HEK293 (cell line): ENCODE results near the gene ST6GALNAC1.

Experiments used
- MZF1 ChIP-seq: fragments of 450-650 bp; formaldehyde crosslinking; IDR thresholded peaks from 2 replicates; pipeline ENCODE4 v1.5.1; 2017; ENCODE audit warnings: missing biosample characterization, missing genetic modification characterization, borderline replicate concordance
- SALL2 ChIP-seq: fragments of 450-650 bp; formaldehyde crosslinking; IDR thresholded peaks from 2 replicates; pipeline ENCODE4 v1.5.0; 2017; ENCODE audit warnings: missing biosample characterization, mild to moderate bottlenecking, missing genetic modification characterization, borderline replicate concordance
- ZNF24 ChIP-seq: fragments of 450-650 bp; formaldehyde crosslinking; IDR thresholded peaks from 2 replicates; pipeline ENCODE4 v1.5.1; 2016; ENCODE audit warnings: missing biosample characterization, missing genetic modification characterization
- ZNF292 ChIP-seq: fragments of 450-650 bp; formaldehyde crosslinking; IDR thresholded peaks from 2 replicates; pipeline ENCODE4 v1.5.1; 2016; ENCODE audit warnings: low read depth, missing biosample characterization, missing genetic modification characterization, borderline replicate concordance
- ZNF416 ChIP-seq: fragments of 450-650 bp; formaldehyde crosslinking; IDR thresholded peaks from 2 replicates; pipeline ENCODE4 v1.5.1; 2016; ENCODE audit warnings: missing biosample characterization, missing genetic modification characterization
- ZNF548 ChIP-seq: fragments of 450-650 bp; formaldehyde crosslinking; IDR thresholded peaks from 2 replicates; pipeline ENCODE4 v1.5.1; 2016; ENCODE audit warnings: missing biosample characterization, missing genetic modification characterization
- TF ChIP-seq, protein P1 (sequence below): fragments of 450-650 bp; formaldehyde crosslinking; IDR thresholded peaks from 2 replicates; pipeline ENCODE4 v1.5.1; 2016; ENCODE audit warnings: missing biosample characterization, missing genetic modification characterization
- TF ChIP-seq, protein P2 (sequence below): fragments of 450-650 bp; formaldehyde crosslinking; IDR thresholded peaks from 2 replicates; pipeline ENCODE4 v1.5.1; 2016; ENCODE audit warnings: missing biosample characterization, missing genetic modification characterization
- TF ChIP-seq, protein P3 (sequence below): fragments of 450-650 bp; formaldehyde crosslinking; IDR thresholded peaks from 2 replicates; pipeline ENCODE4 v1.5.1; 2016; ENCODE audit warnings: missing biosample characterization, missing genetic modification characterization
- TF ChIP-seq, protein P4 (sequence below): fragments of 450-650 bp; formaldehyde crosslinking; IDR thresholded peaks from 2 replicates; pipeline ENCODE4 v1.5.1; 2016; ENCODE audit warnings: missing biosample characterization, missing genetic modification characterization, low read depth

DNA sequence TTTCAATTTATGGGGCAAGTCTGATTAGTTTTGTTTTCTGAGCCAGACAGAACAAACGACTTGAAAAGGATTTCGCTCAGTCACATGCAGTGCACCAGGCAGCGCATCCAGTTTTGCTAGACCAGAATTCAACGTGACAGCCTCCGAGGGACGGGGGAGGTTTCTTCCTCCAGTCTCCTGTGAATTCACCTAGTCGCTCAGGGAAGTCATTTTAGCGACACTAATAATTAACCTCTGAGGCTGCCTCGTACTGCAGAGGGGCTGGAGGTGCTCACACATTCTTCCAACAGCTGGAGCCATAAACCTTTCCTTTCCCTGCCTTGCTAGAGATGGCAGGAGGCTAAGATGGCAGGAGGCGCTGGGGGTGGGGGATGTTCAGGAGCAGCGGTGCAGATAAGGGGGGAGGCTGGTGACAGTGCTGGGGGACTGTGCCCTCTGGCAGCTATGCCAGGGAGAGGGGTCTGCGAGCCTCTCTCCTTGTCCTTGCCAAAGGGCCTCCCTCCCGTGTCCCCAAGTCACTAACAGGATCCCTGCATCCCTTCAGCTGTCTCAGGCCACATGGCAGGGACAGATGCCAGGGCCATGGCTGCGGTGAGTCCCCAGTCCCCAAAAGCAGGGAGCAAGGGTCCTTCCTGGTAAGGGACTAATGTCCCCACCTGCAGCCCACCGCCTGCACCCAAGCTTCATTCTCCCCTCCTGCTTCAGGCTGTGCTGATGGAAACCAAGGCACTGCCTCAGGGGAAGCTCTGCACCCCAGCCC lies 43.2 kb upstream of the ST6GALNAC1 start:
- no peak for TF ChIP-seq ZNF24 (tag by site-specific recombination)
- TF ChIP-seq, protein P1, sequence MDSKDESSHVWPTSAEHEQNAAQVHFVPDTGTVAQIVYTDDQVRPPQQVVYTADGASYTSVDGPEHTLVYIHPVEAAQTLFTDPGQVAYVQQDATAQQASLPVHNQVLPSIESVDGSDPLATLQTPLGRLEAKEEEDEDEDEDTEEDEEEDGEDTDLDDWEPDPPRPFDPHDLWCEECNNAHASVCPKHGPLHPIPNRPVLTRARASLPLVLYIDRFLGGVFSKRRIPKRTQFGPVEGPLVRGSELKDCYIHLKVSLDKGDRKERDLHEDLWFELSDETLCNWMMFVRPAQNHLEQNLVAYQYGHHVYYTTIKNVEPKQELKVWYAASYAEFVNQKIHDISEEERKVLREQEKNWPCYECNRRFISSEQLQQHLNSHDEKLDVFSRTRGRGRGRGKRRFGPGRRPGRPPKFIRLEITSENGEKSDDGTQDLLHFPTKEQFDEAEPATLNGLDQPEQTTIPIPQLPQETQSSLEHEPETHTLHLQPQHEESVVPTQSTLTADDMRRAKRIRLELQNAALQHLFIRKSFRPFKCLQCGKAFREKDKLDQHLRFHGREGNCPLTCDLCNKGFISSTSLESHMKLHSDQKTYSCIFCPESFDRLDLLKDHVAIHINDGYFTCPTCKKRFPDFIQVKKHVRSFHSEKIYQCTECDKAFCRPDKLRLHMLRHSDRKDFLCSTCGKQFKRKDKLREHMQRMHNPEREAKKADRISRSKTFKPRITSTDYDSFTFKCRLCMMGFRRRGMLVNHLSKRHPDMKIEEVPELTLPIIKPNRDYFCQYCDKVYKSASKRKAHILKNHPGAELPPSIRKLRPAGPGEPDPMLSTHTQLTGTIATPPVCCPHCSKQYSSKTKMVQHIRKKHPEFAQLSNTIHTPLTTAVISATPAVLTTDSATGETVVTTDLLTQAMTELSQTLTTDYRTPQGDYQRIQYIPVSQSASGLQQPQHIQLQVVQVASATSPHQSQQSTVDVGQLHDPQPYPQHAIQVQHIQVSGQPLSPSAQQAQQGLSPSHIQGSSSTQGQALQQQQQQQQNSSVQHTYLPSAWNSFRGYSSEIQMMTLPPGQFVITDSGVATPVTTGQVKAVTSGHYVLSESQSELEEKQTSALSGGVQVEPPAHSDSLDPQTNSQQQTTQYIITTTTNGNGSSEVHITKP (tag by site-specific recombination), result no peak
- TF ChIP-seq, protein P2, sequence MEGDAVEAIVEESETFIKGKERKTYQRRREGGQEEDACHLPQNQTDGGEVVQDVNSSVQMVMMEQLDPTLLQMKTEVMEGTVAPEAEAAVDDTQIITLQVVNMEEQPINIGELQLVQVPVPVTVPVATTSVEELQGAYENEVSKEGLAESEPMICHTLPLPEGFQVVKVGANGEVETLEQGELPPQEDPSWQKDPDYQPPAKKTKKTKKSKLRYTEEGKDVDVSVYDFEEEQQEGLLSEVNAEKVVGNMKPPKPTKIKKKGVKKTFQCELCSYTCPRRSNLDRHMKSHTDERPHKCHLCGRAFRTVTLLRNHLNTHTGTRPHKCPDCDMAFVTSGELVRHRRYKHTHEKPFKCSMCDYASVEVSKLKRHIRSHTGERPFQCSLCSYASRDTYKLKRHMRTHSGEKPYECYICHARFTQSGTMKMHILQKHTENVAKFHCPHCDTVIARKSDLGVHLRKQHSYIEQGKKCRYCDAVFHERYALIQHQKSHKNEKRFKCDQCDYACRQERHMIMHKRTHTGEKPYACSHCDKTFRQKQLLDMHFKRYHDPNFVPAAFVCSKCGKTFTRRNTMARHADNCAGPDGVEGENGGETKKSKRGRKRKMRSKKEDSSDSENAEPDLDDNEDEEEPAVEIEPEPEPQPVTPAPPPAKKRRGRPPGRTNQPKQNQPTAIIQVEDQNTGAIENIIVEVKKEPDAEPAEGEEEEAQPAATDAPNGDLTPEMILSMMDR (tag by site-specific recombination), result no peak
- TF ChIP-seq ZNF292 (tag by site-specific recombination), result no peak
- no peak for TF ChIP-seq ZNF416 (tag by site-specific recombination)
- TF ChIP-seq SALL2 (tag by site-specific recombination), result no peak
- TF ChIP-seq ZNF548 (tag by site-specific recombination), result no peak
- no peak for TF ChIP-seq MZF1 (tag by site-specific recombination)
- TF ChIP-seq, protein P3, sequence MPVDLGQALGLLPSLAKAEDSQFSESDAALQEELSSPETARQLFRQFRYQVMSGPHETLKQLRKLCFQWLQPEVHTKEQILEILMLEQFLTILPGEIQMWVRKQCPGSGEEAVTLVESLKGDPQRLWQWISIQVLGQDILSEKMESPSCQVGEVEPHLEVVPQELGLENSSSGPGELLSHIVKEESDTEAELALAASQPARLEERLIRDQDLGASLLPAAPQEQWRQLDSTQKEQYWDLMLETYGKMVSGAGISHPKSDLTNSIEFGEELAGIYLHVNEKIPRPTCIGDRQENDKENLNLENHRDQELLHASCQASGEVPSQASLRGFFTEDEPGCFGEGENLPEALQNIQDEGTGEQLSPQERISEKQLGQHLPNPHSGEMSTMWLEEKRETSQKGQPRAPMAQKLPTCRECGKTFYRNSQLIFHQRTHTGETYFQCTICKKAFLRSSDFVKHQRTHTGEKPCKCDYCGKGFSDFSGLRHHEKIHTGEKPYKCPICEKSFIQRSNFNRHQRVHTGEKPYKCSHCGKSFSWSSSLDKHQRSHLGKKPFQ (tag by site-specific recombination), result no peak
- TF ChIP-seq, protein P4, sequence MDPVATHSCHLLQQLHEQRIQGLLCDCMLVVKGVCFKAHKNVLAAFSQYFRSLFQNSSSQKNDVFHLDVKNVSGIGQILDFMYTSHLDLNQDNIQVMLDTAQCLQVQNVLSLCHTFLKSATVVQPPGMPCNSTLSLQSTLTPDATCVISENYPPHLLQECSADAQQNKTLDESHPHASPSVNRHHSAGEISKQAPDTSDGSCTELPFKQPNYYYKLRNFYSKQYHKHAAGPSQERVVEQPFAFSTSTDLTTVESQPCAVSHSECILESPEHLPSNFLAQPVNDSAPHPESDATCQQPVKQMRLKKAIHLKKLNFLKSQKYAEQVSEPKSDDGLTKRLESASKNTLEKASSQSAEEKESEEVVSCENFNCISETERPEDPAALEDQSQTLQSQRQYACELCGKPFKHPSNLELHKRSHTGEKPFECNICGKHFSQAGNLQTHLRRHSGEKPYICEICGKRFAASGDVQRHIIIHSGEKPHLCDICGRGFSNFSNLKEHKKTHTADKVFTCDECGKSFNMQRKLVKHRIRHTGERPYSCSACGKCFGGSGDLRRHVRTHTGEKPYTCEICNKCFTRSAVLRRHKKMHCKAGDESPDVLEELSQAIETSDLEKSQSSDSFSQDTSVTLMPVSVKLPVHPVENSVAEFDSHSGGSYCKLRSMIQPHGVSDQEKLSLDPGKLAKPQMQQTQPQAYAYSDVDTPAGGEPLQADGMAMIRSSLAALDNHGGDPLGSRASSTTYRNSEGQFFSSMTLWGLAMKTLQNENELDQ, result no peak
